SK-N-SH treated with all-trans-retinoic acid at 6 μM for 48 hours (cell line): ENCODE data around the gene GDF11.

Source experiments
- ATAC-seq: fragments of 200-7000 bp; cut with Tn5 transposase; 3 replicates; pipeline ENCODE4 v1.9.1; 2020; ENCODE audit warnings: mild to moderate bottlenecking, moderate library complexity
- ARNTL ChIP-seq: fragments of 450-650 bp; formaldehyde crosslinking; IDR thresholded peaks from 2 replicates; pipeline ENCODE4 v1.5.0; 2020; ENCODE audit warnings: low read depth, mild to moderate bottlenecking, moderate library complexity, borderline replicate concordance
- BACH2 ChIP-seq: fragments of 250-450 bp; sonication (Bioruptor Pico); IDR thresholded peaks from 2 replicates; pipeline ENCODE4 v1.9.0; 2021; ENCODE audit warnings: mild to moderate bottlenecking, borderline replicate concordance
- CREB5 ChIP-seq: fragments of 250-450 bp; sonication (Bioruptor Pico); IDR thresholded peaks from 2 replicates; pipeline ENCODE4 v1.5.1; 2020; ENCODE audit warnings: low read depth, mild to moderate bottlenecking, moderate library complexity
- CSDC2 ChIP-seq: fragments of 250-450 bp; sonication (Bioruptor Pico); IDR thresholded peaks from 2 replicates; pipeline ENCODE4 v1.5.0; 2020; ENCODE audit warnings: mild to moderate bottlenecking, moderate library complexity
- CSRNP3 ChIP-seq: fragments of 250-450 bp; sonication (Bioruptor Pico); IDR thresholded peaks from 2 replicates; pipeline ENCODE4 v1.5.1; 2021; ENCODE audit warnings: mild to moderate bottlenecking, moderate library complexity
- GLIS3 ChIP-seq: fragments of 250-450 bp; sonication (Bioruptor Pico); IDR thresholded peaks from 2 replicates; pipeline ENCODE4 v1.5.0; 2020; ENCODE audit warnings: mild to moderate bottlenecking, moderate library complexity
- ISL1 ChIP-seq: fragments of 250-450 bp; sonication (Bioruptor Pico); IDR thresholded peaks from 2 replicates; pipeline ENCODE4 v2.1.2; 2022; ENCODE audit warnings: mild to moderate bottlenecking, moderate library complexity
- POU6F1 ChIP-seq: fragments of 250-450 bp; sonication (Bioruptor Pico); IDR thresholded peaks from 2 replicates; pipeline ENCODE4 v1.8.0; 2021; ENCODE audit warnings: low read depth, mild to moderate bottlenecking, moderate library complexity, borderline replicate concordance
- RARB ChIP-seq: fragments of 250-450 bp; sonication (Bioruptor Pico); IDR thresholded peaks from 2 replicates; pipeline ENCODE4 v1.8.0; 2021; ENCODE audit warnings: mild to moderate bottlenecking, moderate library complexity
- SNAI2 ChIP-seq: fragments of 250-450 bp; sonication (Bioruptor Pico); IDR thresholded peaks from 2 replicates; pipeline ENCODE4 v1.5.0; 2020; ENCODE audit warnings: mild to moderate bottlenecking, moderate library complexity
- TCF4 ChIP-seq: fragments of 250-450 bp; sonication (Bioruptor Pico); IDR thresholded peaks from 2 replicates; pipeline ENCODE4 v1.8.0; 2021; ENCODE audit warnings: mild to moderate bottlenecking, moderate library complexity, borderline replicate concordance
- TSHZ2 ChIP-seq: fragments of 250-450 bp; sonication (Bioruptor Pico); IDR thresholded peaks from 2 replicates; pipeline ENCODE4 v1.5.0; 2020; ENCODE audit warnings: mild to moderate bottlenecking, moderate library complexity
- ZC3H10 ChIP-seq: fragments of 250-450 bp; sonication (Bioruptor Pico); IDR thresholded peaks from 2 replicates; pipeline ENCODE4 v1.5.1; 2021; ENCODE audit warnings: mild to moderate bottlenecking, moderate library complexity
- ZFP3 ChIP-seq: fragments of 250-450 bp; sonication (Bioruptor Pico); IDR thresholded peaks from 2 replicates; pipeline ENCODE4 v1.5.0; 2020; ENCODE audit warnings: mild to moderate bottlenecking, moderate library complexity
- ZFP30 ChIP-seq: fragments of 450-650 bp; formaldehyde crosslinking; IDR thresholded peaks from 2 replicates; pipeline ENCODE4 v1.5.0; 2022; ENCODE audit warnings: mild to moderate bottlenecking, moderate library complexity
- ZNF565 ChIP-seq: fragments of 450-650 bp; formaldehyde crosslinking; conservative IDR thresholded peaks from 2 replicates; pipeline ENCODE4 v1.5.0; 2020; ENCODE audit warnings: low read depth, mild to moderate bottlenecking, moderate library complexity
- ZNF70 ChIP-seq: fragments of 450-650 bp; formaldehyde crosslinking; IDR thresholded peaks from 2 replicates; pipeline ENCODE4 v1.5.0; 2020; ENCODE audit warnings: mild to moderate bottlenecking, moderate library complexity
- ZNF8 ChIP-seq: fragments of 450-650 bp; formaldehyde crosslinking; IDR thresholded peaks from 2 replicates; pipeline ENCODE4 v1.5.0; 2020; ENCODE audit warnings: mild to moderate bottlenecking, moderate library complexity

GDF11 gene

GRCh38 chr12:55797550-55797949 lies 54.6 kb downstream of the GDF11 start:
- ATAC-seq = no peak
- no peak for TF ChIP-seq TCF4 (CRISPR knock-in tag)
- no peak for TF ChIP-seq CSRNP3 (CRISPR knock-in tag)
- TF ChIP-seq ZNF565 = no peak
- TF ChIP-seq GLIS3 = no peak
- no peak for TF ChIP-seq ZNF8 (CRISPR knock-in tag)
- TF ChIP-seq SNAI2 (CRISPR knock-in tag) = no peak
- TF ChIP-seq ISL1 (CRISPR knock-in tag) = no peak
- no peak for TF ChIP-seq ARNTL (CRISPR knock-in tag)
- no peak for TF ChIP-seq POU6F1 (CRISPR knock-in tag)
- no peak for TF ChIP-seq BACH2 (CRISPR knock-in tag)
- no peak for TF ChIP-seq ZNF70 (CRISPR knock-in tag)
- no peak for TF ChIP-seq ZC3H10 (CRISPR knock-in tag)
- no peak for TF ChIP-seq CREB5 (CRISPR knock-in tag)
- TF ChIP-seq TSHZ2 (CRISPR knock-in tag) = no peak
- no peak for TF ChIP-seq RARB
- no peak for TF ChIP-seq CSDC2 (CRISPR knock-in tag)
- TF ChIP-seq ZFP30 = no peak
- no peak for TF ChIP-seq ZFP3
